IMR-90 (cell line): ENCODE measurements around the gene NUPR1. TPM values are rescaled to one million over a fixed set of nuclear protein-coding genes. Genes with fewer than 3 reads are reported as not detected.

Experiments
- ATAC-seq: fragments of 200-7000 bp; cut with Tn5 transposase; 2 replicates; pipeline ENCODE4 v1.9.1; 2020; ENCODE audit warnings: low read depth, mild to moderate bottlenecking, moderate library complexity
- BruUV-seq: library from RNA; stranded (reverse); fragments of 400-500 nt; replicated peaks from 2 replicates; lab custom pipeline; 2021; lab: Mats Ljungman, UMichigan
- CTCF ChIA-PET: fragments of 300-600 bp; formaldehyde crosslinking; extraction: SDS; loops from one replicate; lab custom pipeline; 2021; ENCODE audit warnings: antibody characterized with exemption; lab: Yijun Ruan, JAX
- POLR2A ChIA-PET: fragments of 300-600 bp; sonication (Branson Sonifier 250); formaldehyde crosslinking; loops from one replicate; lab custom pipeline; 2022; ENCODE audit warnings: antibody characterized with exemption; ENCODE audit not compliant: unreplicated experiment; lab: Charles Lee
- DNase-seq: peaks from one replicate; pipeline ENCODE4 v3.0.0; 2013
- H2AFZ ChIP-seq: replicated peaks from 2 replicates; pipeline ENCODE3; 2013; ENCODE audit warnings: low read length, mild to moderate bottlenecking; ENCODE audit not compliant: poor library complexity
- H2AK5ac ChIP-seq: 2 replicates; pipeline ENCODE4 v1.6.1; 2013; ENCODE audit warnings: low read depth, low read length, inconsistent platforms
- H2AK9ac ChIP-seq: replicated peaks from 2 replicates; pipeline ENCODE3; 2013; ENCODE audit warnings: mild to moderate bottlenecking, low read depth, low read length, moderate library complexity; ENCODE audit not compliant: poor library complexity
- H2BK120ac ChIP-seq: 2 replicates; pipeline ENCODE4 v1.6.1; 2013; ENCODE audit warnings: low read depth, low read length, inconsistent platforms
- H2BK15ac ChIP-seq: 3 replicates; pipeline ENCODE4 v1.6.1; 2013; ENCODE audit warnings: low read depth, low read length, inconsistent platforms
- H2BK20ac ChIP-seq: 2 replicates; pipeline ENCODE4 v1.6.1; 2013; ENCODE audit warnings: low read depth, mild to moderate bottlenecking, inconsistent platforms, low read length, moderate library complexity
- H2BK5ac ChIP-seq: 2 replicates; pipeline ENCODE4 v1.6.1; 2013; ENCODE audit warnings: mild to moderate bottlenecking, low read depth, low read length, inconsistent platforms; ENCODE audit not compliant: poor library complexity, severe bottlenecking
- H3K14ac ChIP-seq: replicated peaks from 2 replicates; pipeline ENCODE4 v1.6.1; 2013; ENCODE audit warnings: low read depth, low read length, inconsistent platforms
- H3K18ac ChIP-seq: 2 replicates; pipeline ENCODE4 v1.6.1; 2013; ENCODE audit warnings: low read depth, low read length, control low read depth
- H3K23ac ChIP-seq: 2 replicates; pipeline ENCODE4 v1.6.1; 2013; ENCODE audit warnings: low read depth, low read length, inconsistent platforms
- H3K27ac ChIP-seq: 2 replicates; pipeline ENCODE4 v1.5.1; 2013; ENCODE audit warnings: mild to moderate bottlenecking, control low read depth, low read length; ENCODE audit not compliant: insufficient read depth
- H3K27me3 ChIP-seq: 2 replicates; pipeline ENCODE4 v1.6.1; 2013; ENCODE audit warnings: low read length; ENCODE audit not compliant: control insufficient read depth, insufficient read depth
- H3K36me3 ChIP-seq: 2 replicates; pipeline ENCODE4 v1.6.1; 2013; ENCODE audit warnings: low read length, mixed read lengths; ENCODE audit not compliant: control insufficient read depth, insufficient read depth
- H3K4ac ChIP-seq: 2 replicates; pipeline ENCODE4 v1.6.1; 2013; ENCODE audit warnings: low read depth, low read length, inconsistent platforms
- H3K4me1 ChIP-seq: 2 replicates; pipeline ENCODE4 v1.6.1; 2013; ENCODE audit warnings: low read length, mixed read lengths; ENCODE audit not compliant: control insufficient read depth, insufficient read depth
- H3K4me2 ChIP-seq: 2 replicates; pipeline ENCODE4 v1.6.1; 2013; ENCODE audit warnings: low read depth, mild to moderate bottlenecking, control low read depth, low read length, moderate library complexity
- H3K4me3 ChIP-seq: 2 replicates; pipeline ENCODE4 v1.5.1; 2013; ENCODE audit warnings: low read depth, mild to moderate bottlenecking, control low read depth, low read length, moderate library complexity; ENCODE audit not compliant: insufficient read depth
- H3K56ac ChIP-seq: 2 replicates; pipeline ENCODE4 v1.6.1; 2013; ENCODE audit warnings: low read length, inconsistent platforms; ENCODE audit not compliant: insufficient read depth; ENCODE audit errors: extremely low read depth
- H3K79me1 ChIP-seq, 2 experiments: 2 replicates each; pipeline ENCODE4 v1.6.1; 2013; ENCODE audit warnings: low read length in 2 of 2, inconsistent platforms in 1 of 2, low read depth in 1 of 2
- H3K9ac ChIP-seq: 2 replicates; pipeline ENCODE4 v1.6.1; 2013; ENCODE audit warnings: low read depth, low read length, control low read depth
- H3K9me1 ChIP-seq: 2 replicates; pipeline ENCODE4 v1.6.1; 2013; ENCODE audit warnings: low read length, inconsistent platforms; ENCODE audit not compliant: insufficient read depth
- H3K9me3 ChIP-seq: 2 replicates; pipeline ENCODE4 v1.6.1; 2013; ENCODE audit warnings: low read length; ENCODE audit not compliant: control insufficient read depth, insufficient read depth
- H4K20me1 ChIP-seq: 2 replicates; pipeline ENCODE4 v1.6.1; 2013; ENCODE audit warnings: low read length, inconsistent platforms; ENCODE audit not compliant: insufficient read depth
- H4K5ac ChIP-seq: 2 replicates; pipeline ENCODE4 v1.6.1; 2013; ENCODE audit warnings: mild to moderate bottlenecking, low read depth, low read length, control low read depth
- H4K8ac ChIP-seq, 2 experiments: 2 replicates each; pipeline ENCODE4 v1.6.1; 2013; ENCODE audit warnings: low read depth in 2 of 2, low read length in 2 of 2, control low read depth in 1 of 2, inconsistent platforms in 1 of 2
- H4K91ac ChIP-seq: 2 replicates; pipeline ENCODE4 v1.6.1; 2013; ENCODE audit warnings: low read depth, low read length, inconsistent platforms; ENCODE audit not compliant: insufficient read depth
- BHLHE40 ChIP-seq: fragments of 150-350 bp; IDR thresholded peaks from 2 replicates; pipeline ENCODE4 v1.6.1; 2016; ENCODE audit warnings: mild to moderate bottlenecking, low read depth, low read length
- CHD1 ChIP-seq: IDR thresholded peaks from 2 replicates; pipeline ENCODE4 v1.6.1; 2012; ENCODE audit warnings: low read depth, low read length, improper control_type of control experiment
- FOS ChIP-seq: fragments of 150-350 bp; IDR thresholded peaks from 2 replicates; pipeline ENCODE4 v1.6.1; 2016; ENCODE audit warnings: low read depth, low read length
- MAFK ChIP-seq: IDR thresholded peaks from 2 replicates; pipeline ENCODE4 v1.6.1; 2012; ENCODE audit warnings: low read depth, low read length, improper control_type of control experiment
- POLR2A ChIP-seq: IDR thresholded peaks from 2 replicates; pipeline ENCODE4 v1.6.1; 2012; ENCODE audit warnings: mild to moderate bottlenecking, low read depth, low read length
- RAD21 ChIP-seq: IDR thresholded peaks from 2 replicates; pipeline ENCODE4 v1.6.1; 2012; ENCODE audit warnings: low read length, improper control_type of control experiment
- RCOR1 ChIP-seq: IDR thresholded peaks from 2 replicates; pipeline ENCODE4 v1.6.1; 2012; ENCODE audit warnings: mild to moderate bottlenecking, low read length, improper control_type of control experiment; ENCODE audit not compliant: insufficient replicate concordance
- SMC3 ChIP-seq: fragments of 150-350 bp; IDR thresholded peaks from 2 replicates; pipeline ENCODE4 v1.6.1; 2016; ENCODE audit warnings: low read depth, mild to moderate bottlenecking, antibody characterized with exemption, low read length, moderate library complexity
- WGBS, 2 experiments: methylation state at CpG; one replicate each; pipeline versions ENCODE4 v1.1.5 to v1.1.7; 2013; ENCODE audit warnings: missing lambda C conversion rate in 2 of 2; ENCODE audit not compliant: insufficient read length in 1 of 2; ENCODE audit errors: extremely low coverage in 2 of 2; 5-methylcytosine and 5-hydroxymethylcytosine counted together
- dilution Hi-C: fragments of 300-500 bp; cut with HindIII; formaldehyde crosslinking; loops from one replicate; pipeline ENCODE4 v1.14.3; 2018; ENCODE audit warnings: low sequenced_read_pairs; ENCODE audit not compliant: unreplicated experiment
- in situ Hi-C: fragments of 300-500 bp; cut with MboI; formaldehyde crosslinking; loops from 3 replicates; pipeline ENCODE4 v1.14.3; 2019; ENCODE audit warnings: low sequenced_read_pairs, inconsistent platforms, mixed read lengths
- intact Hi-C: fragments of 100-400 bp; cut with micrococcal nuclease; formaldehyde crosslinking; loops from 2 replicates; pipeline ENCODE4 v1.10.0; 2022
- polyA plus RNA-seq, 3 experiments: library from polyadenylated mRNA; depleted of rRNA; stranded (reverse); fragments of >200 nt; gene quantifications; 2 replicates each; pipeline ENCODE4 v1.2.3, GENCODE V29; 2012; ENCODE audit warnings: low replicate concordance in 1 of 3
- total RNA-seq: library from RNA; depleted of rRNA; stranded (reverse); fragments of >200 nt; gene quantifications from 2 replicates; pipeline ENCODE4 v1.2.3, GENCODE V29; 2012
- TF ChIP-seq, protein P1 (sequence below): conservative IDR thresholded peaks from 2 replicates; pipeline ENCODE4 v1.5.1; 2012; ENCODE audit warnings: mild to moderate bottlenecking, low read depth, low read length, improper control_type of control experiment
- TF ChIP-seq, protein P2 (sequence below): fragments of 150-350 bp; IDR thresholded peaks from 2 replicates; pipeline ENCODE4 v1.6.1; 2016; ENCODE audit warnings: low read depth, mild to moderate bottlenecking, low read length, moderate library complexity, borderline replicate concordance

The NUPR1 gene
- total and polyA plus RNA-seq, 2 of the 4 experiments (the other 2 are of a cell fraction) = 10.2 to 27.9 TPM

DNA sequence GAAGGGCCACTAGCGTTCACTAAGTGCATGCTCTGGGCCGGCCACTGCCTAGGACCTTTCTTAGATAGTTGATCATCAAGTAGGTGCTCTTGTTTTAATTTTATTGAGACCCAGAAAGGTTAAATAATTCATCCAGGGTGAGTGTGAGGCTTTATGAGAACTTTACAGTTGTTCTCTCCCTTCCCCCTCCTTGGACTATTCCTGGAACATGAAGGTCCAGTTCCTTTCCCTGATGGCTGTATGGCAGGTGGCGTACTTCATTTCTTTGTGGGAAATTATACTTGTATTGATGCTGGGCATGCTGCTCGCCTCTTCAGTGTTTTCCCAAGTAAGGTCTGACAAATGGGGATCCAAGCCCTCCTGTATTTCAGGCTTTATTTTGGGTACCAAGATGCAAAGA, 23.4 kb upstream of the NUPR1 start:
- Histone ChIP-seq H4K91ac (no peak overlapping the region), H3K4me1 (peaks cover 6% of the 10 kb centered on the region; the same call in 1 of the 2 replicates), H2BK5ac (no peak overlapping the region), H2AK5ac (no peak overlapping the region; the same call in 1 of the 2 replicates), H2BK15ac (no peak overlapping the region), H3K18ac (no peak overlapping the region), H3K56ac (no peak overlapping the region), H3K36me3 (peaks cover 5% of the 10 kb centered on the region), H3K9me3 (peaks cover 2% of the 10 kb centered on the region), H2BK20ac (no peak overlapping the region), H3K23ac (no peak overlapping the region), H3K4me3 (no peak overlapping the region), H3K27me3 (no peaks in the 10 kb centered on the region), H3K14ac (no peak overlapping the region), H3K79me1 (peaks cover 14 to 22% of the 10 kb centered on the region in 2 experiments), H4K5ac (no peak overlapping the region), H3K4me2 (no peak overlapping the region), H3K27ac (no peak overlapping the region), H3K9ac (no peak overlapping the region), H3K9me1 (peaks cover 6% of the 10 kb centered on the region; the same call in 1 of the 2 replicates), H4K8ac (no peak overlapping the region), H3K4ac (peak overlapping the region; percentile 5; the same call in 1 of the 2 replicates), H4K20me1 (no peaks in the 10 kb centered on the region), H2AK9ac (no peak overlapping the region), H2AFZ (no peak overlapping the region), H2BK120ac (no peak overlapping the region)
- in situ Hi-C loops = no loop called here
- intact Hi-C loops = no loop called here
- POLR2A ChIA-PET = no interaction called here
- DNase-seq (no peak), ATAC-seq (no peak)
- TF ChIP-seq RAD21 (no peak), FOS (no peak), RCOR1 (no peak), BHLHE40 (no peak), MAFK (no peak), POLR2A (no peak), CHD1 (no peak), SMC3 (no peak)
- TF ChIP-seq, protein P1, sequence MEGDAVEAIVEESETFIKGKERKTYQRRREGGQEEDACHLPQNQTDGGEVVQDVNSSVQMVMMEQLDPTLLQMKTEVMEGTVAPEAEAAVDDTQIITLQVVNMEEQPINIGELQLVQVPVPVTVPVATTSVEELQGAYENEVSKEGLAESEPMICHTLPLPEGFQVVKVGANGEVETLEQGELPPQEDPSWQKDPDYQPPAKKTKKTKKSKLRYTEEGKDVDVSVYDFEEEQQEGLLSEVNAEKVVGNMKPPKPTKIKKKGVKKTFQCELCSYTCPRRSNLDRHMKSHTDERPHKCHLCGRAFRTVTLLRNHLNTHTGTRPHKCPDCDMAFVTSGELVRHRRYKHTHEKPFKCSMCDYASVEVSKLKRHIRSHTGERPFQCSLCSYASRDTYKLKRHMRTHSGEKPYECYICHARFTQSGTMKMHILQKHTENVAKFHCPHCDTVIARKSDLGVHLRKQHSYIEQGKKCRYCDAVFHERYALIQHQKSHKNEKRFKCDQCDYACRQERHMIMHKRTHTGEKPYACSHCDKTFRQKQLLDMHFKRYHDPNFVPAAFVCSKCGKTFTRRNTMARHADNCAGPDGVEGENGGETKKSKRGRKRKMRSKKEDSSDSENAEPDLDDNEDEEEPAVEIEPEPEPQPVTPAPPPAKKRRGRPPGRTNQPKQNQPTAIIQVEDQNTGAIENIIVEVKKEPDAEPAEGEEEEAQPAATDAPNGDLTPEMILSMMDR = no peak
- TF ChIP-seq, protein P2, sequence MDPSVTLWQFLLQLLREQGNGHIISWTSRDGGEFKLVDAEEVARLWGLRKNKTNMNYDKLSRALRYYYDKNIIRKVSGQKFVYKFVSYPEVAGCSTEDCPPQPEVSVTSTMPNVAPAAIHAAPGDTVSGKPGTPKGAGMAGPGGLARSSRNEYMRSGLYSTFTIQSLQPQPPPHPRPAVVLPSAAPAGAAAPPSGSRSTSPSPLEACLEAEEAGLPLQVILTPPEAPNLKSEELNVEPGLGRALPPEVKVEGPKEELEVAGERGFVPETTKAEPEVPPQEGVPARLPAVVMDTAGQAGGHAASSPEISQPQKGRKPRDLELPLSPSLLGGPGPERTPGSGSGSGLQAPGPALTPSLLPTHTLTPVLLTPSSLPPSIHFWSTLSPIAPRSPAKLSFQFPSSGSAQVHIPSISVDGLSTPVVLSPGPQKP = no peak
- no TSS peak for BruUV-seq
- dilution Hi-C loops = no loop called here
- CTCF ChIA-PET = no interaction called here
- 100% methylated on average over 1 of the region's 4 CpGs; no CpG with 5 or more reads in 1 of the 2 experiments for WGBS, 2 experiments
